ENCODE measurements around the gene IRF2. TPM values are rescaled to one million over a fixed set of nuclear protein-coding genes. Genes with fewer than 3 reads are reported as not detected.

IRF2 gene
- total and polyA plus RNA-seq, 4 donors, result 16.4 to 65.8 (median 43.1) TPM

GRCh38 chr4:184419976-184420375 is 54.4 kb downstream of the IRF2 start:
- Histone ChIP-seq H3K27ac (ENCODE audit: low read depth in 1 of 2, low read length in 1 of 2) (no peak overlapping the region), H3K4me1 (ENCODE audit: control insufficient read depth in 5 of 5, insufficient read depth in 5 of 5, low read length in 5 of 5) (peaks cover 0 to 21% (median 8%) of the 10 kb centered on the region in 5 donors)
- no peak for ATAC-seq (ENCODE audit: insufficient read depth, low FRiP score)

GRCh38 chr4:184417802-184418511 is 56.4 kb downstream of the IRF2 start:
- Histone ChIP-seq H3K9ac (ENCODE audit: insufficient read depth in 1 of 2, low read length in 2 of 2) (peak overlapping the region in 1 of 2 donors; percentile 56), H3K4me3 (no peak overlapping the region), H3K9me3 (ENCODE audit: control insufficient read depth in 4 of 4, insufficient read depth in 3 of 4, low read length in 3 of 4) (peaks cover 0 to 2% (median 0%) of the 10 kb centered on the region in 4 donors), H3K27me3 (ENCODE audit: control insufficient read depth in 3 of 3, insufficient read depth in 3 of 3, low read length in 2 of 3) (no peaks in the 10 kb centered on the region), H3K27ac (ENCODE audit: low read depth in 1 of 2, low read length in 1 of 2) (peak overlapping the region; percentile 45 to 60), H3K36me3 (ENCODE audit: control insufficient read depth in 4 of 4, insufficient read depth in 4 of 4, low read length in 4 of 4) (peaks cover 8 to 27% (median 16%) of the 10 kb centered on the region in 4 donors), H3K4me1 (ENCODE audit: control insufficient read depth in 5 of 5, insufficient read depth in 5 of 5, low read length in 5 of 5) (peaks cover 5 to 20% (median 14%) of the 10 kb centered on the region in 5 donors)
- ATAC-seq (ENCODE audit: insufficient read depth, low FRiP score) (peak; percentile 46), DNase-seq (no peak)
- WGBS, 2 donors, result 77 to 78% methylated on average over 8 of the region's 8 CpGs
- no peak for TF ChIP-seq CTCF (IDR thresholded peaks at IDR 0.05; ENCODE audit: control extremely low read depth, extremely low read depth)

More at GRCh38 chr4:184419976-184420375, 54.4 kb downstream of the IRF2 start:
- Histone ChIP-seq H3K9me3 (ENCODE audit: control insufficient read depth in 4 of 4, insufficient read depth in 3 of 4, low read length in 3 of 4) (peaks cover 0 to 6% (median 0%) of the 10 kb centered on the region in 4 donors), H3K36me3 (ENCODE audit: control insufficient read depth in 4 of 4, insufficient read depth in 4 of 4, low read length in 4 of 4) (peaks cover 12 to 28% (median 20%) of the 10 kb centered on the region in 4 donors), H3K4me3 (no peak overlapping the region), H3K27me3 (ENCODE audit: control insufficient read depth in 3 of 3, insufficient read depth in 3 of 3, low read length in 2 of 3) (no peaks in the 10 kb centered on the region), H3K9ac (ENCODE audit: insufficient read depth in 1 of 2, low read length in 2 of 2) (no peak overlapping the region)
- no peak for TF ChIP-seq CTCF (IDR thresholded peaks at IDR 0.05; ENCODE audit: control extremely low read depth, extremely low read depth)
- 87 to 93% methylated on average over 7 of the region's 7 CpGs for WGBS, 2 donors
- DNase-seq, result no peak

GRCh38 chr4:184416913-184417734 is 57.2 kb downstream of the IRF2 start:
- Histone ChIP-seq H3K4me1 (ENCODE audit: control insufficient read depth in 5 of 5, insufficient read depth in 5 of 5, low read length in 5 of 5) (peaks cover 5 to 20% (median 14%) of the 10 kb centered on the region in 5 donors), H3K9me3 (ENCODE audit: control insufficient read depth in 4 of 4, insufficient read depth in 3 of 4, low read length in 3 of 4) (no peaks in the 10 kb centered on the region), H3K4me3 (no peak overlapping the region), H3K36me3 (ENCODE audit: control insufficient read depth in 4 of 4, insufficient read depth in 4 of 4, low read length in 4 of 4) (peaks cover 8 to 27% (median 16%) of the 10 kb centered on the region in 4 donors), H3K27me3 (ENCODE audit: control insufficient read depth in 3 of 3, insufficient read depth in 3 of 3, low read length in 2 of 3) (no peaks in the 10 kb centered on the region), H3K27ac (ENCODE audit: low read depth in 1 of 2, low read length in 1 of 2) (peak overlapping the region; percentile 60 to 63), H3K9ac (ENCODE audit: insufficient read depth in 1 of 2, low read length in 2 of 2) (peak overlapping the region in 1 of 2 donors; percentile 56)
- no peak for TF ChIP-seq CTCF (IDR thresholded peaks at IDR 0.05; ENCODE audit: control extremely low read depth, extremely low read depth)
- peak in 1 of 3 donors; percentile 55 for DNase-seq
- WGBS, 2 donors, result 42 to 55% methylated on average over 12 of the region's 12 CpGs
- no peak for ATAC-seq (ENCODE audit: insufficient read depth, low FRiP score)
